HG03025 (cell line): ENCODE results near the gene HEATR5A.
"Not testable (repeated sequence)": the region's sequence is repeated elsewhere in the genome, so short reads cannot be mapped to it uniquely, and the experiment has no call there.

Experiments used
- ATAC-seq: cut with Tn5 transposase; IDR thresholded peaks from one replicate; pipeline ENCODE4 v1.9.1; 2021; ENCODE audit warnings: mild to moderate bottlenecking, moderate library complexity; ENCODE audit not compliant: unreplicated experiment, low FRiP score

The HEATR5A gene

GRCh38 chr14:31291210-31291609, 129.1 kb downstream of the HEATR5A start:
- no peak for ATAC-seq

DNA sequence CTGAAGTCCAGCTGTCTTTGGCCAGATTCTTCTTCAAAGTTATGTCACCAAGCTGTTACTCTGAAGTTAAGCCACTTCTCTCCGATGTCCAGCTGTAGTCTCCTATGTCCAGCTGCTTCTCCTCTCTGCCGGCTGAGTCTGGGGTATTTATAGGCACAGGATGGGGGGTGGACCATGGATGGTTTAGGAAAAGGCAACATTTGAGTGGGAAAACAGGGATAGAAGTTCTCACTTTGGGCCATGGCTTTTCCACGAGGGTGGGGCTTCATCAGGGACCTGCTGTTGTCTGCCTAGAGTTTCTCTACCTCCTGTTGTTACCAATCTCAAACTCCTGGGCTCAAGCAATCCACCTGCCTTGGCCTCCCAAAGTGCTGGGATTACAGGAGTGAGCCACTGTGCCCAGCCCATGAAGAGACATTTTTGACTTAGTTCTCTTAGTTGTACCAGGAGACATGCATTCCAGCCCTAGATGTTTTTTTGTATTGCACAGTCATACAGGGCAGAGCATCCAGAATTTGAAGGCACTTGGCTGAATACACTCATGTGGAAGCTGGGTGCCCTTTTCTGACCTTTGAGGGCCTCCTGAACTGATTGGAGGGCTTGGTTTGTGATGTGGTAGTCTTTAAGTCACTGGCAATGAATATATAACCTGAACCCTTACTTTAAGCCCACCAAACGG, 132.9 kb downstream of the HEATR5A start:
- no peak for ATAC-seq

DNA sequence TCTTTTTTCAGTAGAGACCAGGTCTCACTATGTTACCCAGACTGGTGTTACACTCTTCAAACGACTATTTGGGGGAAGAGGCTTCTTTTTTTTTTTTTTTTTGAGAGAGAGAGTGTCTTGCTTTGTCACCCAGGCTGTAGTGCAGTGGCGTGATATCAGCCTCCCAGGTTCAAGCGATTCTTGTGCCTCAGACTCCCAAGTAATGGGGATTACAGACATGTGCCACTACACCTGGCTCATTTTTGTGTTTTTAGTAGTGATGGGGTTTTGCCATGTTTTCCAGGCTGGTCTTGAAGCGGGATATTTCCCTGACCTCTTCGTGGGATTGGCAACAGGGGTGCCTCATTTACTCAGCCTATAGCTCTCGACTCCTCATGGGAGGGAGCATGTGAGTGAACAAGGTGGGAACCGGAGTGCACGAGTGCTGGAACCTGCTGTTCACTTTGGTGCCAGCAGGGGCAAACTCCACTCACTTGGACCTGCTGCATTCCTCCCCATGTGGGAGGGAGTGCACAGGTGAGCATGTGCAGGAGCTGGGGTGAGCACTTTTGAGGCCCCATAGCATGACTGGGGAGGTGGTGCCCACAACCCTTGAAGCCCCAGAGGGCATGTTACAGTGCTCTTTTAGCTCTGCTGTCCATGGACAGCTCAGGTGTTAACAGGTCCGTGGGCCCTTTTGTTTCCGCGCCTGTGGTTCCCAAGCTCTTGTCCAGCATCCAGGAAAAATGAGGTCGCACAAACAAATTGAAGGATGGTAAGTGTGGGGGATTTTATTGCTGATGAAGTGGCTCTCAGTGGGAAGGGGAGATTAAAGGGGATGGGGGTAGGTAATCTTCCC, 133.7 kb downstream of the HEATR5A start:
- no peak for ATAC-seq

DNA sequence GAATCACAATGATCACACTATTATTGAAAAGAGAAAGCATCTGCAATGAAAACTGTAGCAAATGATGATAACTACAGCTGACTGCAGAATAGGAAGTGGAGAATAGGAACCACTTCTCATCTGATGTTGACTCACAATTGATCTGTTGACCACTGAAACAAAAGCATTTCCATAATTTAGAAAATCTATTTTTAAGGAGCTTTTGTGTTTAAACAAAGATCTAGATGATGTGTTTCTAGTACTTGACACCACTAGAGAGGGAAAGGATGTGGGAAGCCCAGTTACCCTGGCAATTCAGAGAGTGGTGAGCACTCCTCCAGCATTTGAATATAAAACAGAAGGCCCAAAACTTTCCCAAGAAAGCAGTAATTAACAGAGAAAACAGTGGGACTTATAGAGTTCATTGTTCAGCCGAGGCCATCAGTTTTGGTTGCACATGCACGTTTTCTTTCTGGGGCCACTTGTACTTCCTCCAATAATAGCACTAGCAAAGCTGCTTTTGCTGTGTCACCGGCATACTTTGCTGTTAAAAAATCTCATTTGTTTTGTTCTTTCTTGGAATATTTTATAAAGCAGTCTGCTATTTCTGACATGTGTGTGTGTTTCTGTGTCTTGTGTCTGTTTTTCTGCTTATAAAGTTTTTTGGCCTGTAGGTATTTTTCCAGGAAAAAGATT, 136.6 kb downstream of the HEATR5A start:
- no peak for ATAC-seq

DNA sequence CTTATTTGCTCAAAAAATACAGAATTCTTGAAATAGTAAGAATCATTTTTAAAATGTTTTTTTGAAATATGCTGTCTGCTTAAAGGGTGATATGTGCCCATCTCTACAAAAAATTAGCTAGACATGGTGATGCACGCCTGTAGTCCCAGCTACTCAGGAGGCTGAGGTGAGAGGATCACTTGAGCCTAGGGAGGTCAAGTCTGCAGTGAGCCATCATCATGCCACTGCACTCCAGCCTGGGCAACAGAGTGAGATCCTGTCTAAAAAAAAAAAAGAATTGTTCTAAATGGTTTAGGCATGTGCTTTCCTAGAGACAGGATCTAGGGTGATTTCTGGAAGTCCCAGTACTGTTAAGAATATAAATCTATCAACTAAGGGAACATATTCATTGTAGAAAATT, 137.2 kb downstream of the HEATR5A start:
- ATAC-seq, result no peak

DNA sequence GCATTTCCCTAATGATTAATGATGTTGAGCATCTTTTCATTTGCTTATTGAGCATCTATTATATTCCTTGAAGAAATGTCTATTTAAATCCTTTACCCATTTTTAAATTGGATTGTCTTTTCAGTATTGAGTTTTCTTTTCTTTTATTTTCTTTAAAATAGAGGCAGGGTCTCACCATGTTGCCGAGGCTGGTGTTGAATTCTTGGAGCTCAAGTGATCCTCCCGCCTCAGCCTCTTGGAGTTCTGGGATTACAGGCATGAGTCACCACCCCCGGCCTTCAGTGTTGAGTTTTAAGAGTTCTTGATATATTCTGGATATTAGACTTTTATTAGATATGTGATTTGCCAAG, 139.5 kb downstream of the HEATR5A start:
- no peak for ATAC-seq

DNA sequence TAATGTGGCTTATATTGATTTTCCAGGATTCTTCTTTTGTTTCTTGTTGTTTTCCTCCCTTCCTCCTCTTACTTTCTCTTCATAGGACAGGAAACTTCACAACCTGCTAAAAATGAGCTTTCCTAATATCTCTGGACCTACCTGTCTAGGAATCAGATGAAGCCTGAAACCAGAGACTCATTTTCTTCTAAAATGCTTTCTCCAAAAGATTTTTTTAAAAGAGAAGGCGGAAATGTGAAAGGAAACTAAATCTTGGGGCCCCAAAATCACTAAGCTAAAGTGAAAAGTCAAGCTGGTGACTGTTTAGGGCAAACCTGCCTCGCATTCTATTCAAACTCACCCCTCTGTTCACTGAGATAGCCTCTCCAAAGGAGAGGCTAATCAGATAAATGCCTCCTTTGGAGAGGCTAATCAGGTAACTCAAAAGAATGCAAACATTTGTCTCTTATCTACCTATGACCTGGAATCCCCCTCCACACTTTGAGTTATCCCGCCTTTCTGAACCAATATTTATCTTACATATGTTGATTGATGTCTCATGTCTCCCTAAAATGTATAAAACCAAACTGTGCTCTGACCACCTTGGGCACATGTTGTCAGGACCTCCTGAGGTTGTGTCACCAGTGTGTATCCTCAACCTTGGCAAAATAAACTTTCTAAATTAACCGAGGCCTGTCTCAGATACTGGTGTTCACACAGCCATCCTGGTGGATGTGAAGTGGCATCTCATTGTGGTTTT, 140.0 kb downstream of the HEATR5A start:
- ATAC-seq, result no peak

DNA sequence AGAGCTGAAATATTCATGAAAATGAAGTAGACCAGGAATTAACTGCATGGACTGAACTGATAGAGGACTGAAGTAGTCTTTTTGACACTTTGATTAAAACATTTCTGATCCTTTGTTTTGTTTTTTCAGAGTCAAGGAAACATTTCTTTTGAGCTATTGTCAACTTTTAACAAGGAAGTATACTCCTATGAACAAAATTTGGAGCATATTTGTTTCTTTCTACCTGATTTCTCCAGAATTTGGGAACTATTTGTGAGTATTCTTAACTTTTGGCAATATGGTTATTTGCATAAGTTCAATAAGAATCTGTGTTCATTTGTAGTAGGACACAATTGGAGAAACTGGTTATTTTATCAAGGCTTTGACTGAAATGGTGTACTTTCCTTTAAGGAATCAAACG, 141.5 kb downstream of the HEATR5A start:
- no peak for ATAC-seq

GRCh38 chr14:31277085-31277484, 143.3 kb downstream of the HEATR5A start:
- no peak for ATAC-seq

GRCh38 chr14:31276417-31276816, 143.9 kb downstream of the HEATR5A start:
- not testable (repeated sequence) for ATAC-seq

- ATAC-seq, result no peak
These were observed 144.6 kb downstream of the HEATR5A start for GRCh38 chr14:31275731-31276130.

DNA sequence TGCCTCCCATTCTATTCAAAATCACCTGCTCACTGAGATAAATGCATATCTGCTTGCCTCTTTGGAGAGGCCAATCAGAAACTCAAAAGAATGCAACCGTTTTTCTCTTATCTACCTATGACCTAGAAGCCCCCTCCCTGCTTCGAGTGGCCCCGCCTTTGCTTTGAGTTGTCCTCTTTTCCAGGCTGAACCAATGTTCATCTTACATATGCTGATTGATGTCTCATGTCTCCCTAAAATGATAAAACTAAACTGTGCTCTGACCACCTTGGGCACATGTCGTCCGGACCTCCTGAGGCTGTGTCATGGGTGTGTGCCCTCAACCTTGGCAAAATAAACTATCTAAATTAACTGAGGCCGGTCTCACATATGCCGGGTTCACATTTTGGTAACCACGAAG, 148.7 kb downstream of the HEATR5A start:
- ATAC-seq, result no peak

DNA sequence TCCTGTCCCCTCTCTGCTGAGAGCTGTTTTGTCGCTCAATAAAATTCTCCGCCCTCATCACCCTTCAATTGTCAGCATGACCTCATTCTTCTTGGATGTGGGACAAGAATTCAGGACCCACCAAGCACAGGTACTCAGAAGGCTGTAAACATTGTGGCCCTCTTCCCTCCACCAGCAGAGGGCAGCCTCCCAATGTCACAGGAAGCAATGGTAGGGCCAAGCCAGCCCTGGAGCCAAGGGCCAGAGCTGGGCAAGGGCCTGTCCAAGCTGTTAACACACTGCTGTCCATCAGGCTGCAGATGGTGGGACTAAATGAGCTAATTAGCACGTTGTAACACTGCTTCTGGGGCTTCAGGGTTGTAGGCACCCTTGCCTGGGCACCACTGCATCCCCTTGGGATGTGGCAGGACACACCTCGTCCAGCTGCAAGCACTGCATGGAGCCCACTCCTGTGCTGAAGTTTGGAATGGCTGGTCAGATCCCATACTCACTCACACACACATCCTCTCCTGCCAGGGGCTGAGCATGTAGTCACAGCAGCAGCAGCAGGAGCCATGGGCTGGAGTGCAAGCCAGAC, 150.1 kb downstream of the HEATR5A start:
- no peak for ATAC-seq

- ATAC-seq, result no peak
These were observed 150.6 kb downstream of the HEATR5A start for GRCh38 chr14:31269634-31270195.

DNA sequence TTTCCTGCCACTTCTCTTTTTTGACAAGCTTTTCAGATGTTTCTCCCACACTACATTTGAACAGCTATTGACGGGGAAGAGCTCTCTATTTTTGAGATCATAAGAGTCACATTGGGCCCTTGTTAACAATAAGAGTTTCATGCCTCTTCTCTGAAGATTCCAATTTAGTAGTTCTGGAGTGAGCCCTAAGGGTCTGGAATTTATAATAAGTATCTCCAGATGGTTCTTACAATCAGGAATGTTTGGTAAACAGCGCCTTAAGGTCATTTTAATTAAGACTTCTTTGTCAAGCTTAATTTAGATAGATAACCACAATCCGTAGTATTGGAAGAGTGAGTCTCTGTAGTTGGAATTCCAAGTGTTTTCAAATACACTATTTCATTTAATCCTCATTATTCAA, 152.1 kb downstream of the HEATR5A start:
- ATAC-seq, result no peak

DNA sequence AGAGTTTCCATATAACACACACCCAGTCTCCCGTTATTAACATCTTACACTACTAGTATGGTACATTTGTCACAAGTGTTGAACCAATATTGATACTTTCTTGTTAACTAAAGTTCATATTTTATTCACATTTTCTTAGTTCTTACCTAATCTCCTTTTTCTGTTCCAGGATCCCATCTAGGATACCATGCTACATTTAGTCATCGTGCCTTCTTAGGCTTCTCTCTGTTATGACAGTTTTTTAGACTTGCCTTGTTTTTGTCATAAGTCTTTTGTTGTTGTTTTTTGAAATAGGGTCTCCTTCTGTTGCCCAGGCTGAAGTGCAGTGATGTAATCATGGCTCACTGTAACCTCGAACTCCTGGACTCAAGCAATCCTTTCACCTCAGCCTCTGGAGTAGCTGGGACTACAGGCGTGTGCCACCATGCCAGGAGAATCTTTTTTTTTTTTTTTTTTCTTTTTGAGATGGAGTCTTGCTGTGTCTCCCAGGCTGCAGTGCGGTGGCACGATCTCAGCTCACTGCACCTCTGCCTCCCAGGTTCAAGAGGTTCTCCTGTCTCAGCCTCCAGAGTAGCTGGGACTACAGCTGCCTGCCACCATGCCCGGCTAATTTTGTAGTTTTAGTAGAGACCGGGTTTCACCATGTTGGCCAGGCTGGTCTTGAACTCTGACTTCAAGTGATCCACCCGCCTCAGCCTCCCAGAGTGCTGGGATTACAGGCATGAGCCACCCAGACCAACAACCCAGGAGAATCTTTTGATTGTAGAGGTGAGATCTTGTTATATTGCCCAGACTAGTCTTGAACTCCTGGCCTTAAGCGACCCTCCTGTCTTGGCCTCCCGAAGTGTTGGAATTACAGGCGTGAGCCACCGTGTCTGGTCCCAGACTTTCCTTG, 153.7 kb downstream of the HEATR5A start:
- no peak for ATAC-seq

GRCh38 chr14:31265701-31266398, 154.5 kb downstream of the HEATR5A start:
- ATAC-seq, result no peak

DNA sequence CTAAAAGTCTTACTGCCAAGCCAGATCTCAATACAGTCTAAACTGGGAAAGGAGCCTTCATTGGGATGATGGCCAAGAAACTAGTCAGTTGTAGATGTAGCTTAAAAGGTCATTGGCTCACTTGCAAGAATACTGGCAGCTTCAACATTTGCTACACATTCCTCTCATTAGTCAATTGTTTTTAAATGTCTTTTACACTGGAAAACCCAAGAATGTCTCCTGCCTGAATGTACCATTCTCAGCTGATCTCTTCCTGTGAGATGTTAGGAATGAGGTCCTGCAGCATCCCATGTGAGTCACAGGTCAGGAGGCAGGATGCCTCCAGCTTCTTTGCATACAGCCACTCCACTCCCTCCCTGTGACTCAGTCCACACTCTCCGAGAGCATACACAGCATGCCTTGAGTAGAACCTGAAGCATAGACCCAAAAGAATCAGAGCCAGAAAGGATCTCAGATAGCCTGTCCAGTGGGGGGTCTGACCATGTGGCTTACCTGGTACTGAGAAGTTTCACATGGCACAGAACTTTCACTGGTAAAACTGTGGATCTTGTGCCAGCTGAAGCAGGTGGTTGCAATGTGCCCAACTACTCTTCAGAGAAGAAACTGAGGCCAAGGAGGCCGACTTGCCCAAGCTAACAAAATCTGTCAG, 156.7 kb downstream of the HEATR5A start:
- ATAC-seq, result no peak
